H9 (cell line): ENCODE data around the gene SPC24. TPM values are rescaled to one million over a fixed set of nuclear protein-coding genes. Genes with fewer than 3 reads are reported as not detected.

Source experiments
- DNase-seq: peaks from one replicate; pipeline ENCODE4 v3.0.0-alpha.2; 2017
- H2AFZ ChIP-seq: one replicate; pipeline ENCODE4 v1.6.1; 2013; ENCODE audit warnings: mild to moderate bottlenecking, low read length, control low read depth, moderate library complexity
- H2AK5ac ChIP-seq: 2 replicates; pipeline ENCODE4 v1.6.1; 2013; ENCODE audit warnings: low read length, control low read depth, mixed read lengths; ENCODE audit not compliant: insufficient read length
- H2BK120ac ChIP-seq: one replicate; pipeline ENCODE4 v1.6.1; 2013; ENCODE audit warnings: low read depth, mild to moderate bottlenecking, low read length, control low read depth, inconsistent platforms; ENCODE audit not compliant: poor library complexity, severe bottlenecking
- H2BK12ac ChIP-seq: 2 replicates; pipeline ENCODE4 v1.6.1; 2013; ENCODE audit warnings: low read length, control low read depth, mixed read lengths, low read depth; ENCODE audit not compliant: insufficient read length
- H2BK15ac ChIP-seq: 2 replicates; pipeline ENCODE4 v1.6.1; 2013; ENCODE audit warnings: low read depth, low read length, control low read depth
- H2BK20ac ChIP-seq: one replicate; pipeline ENCODE4 v1.6.1; 2013; ENCODE audit warnings: low read depth, mild to moderate bottlenecking, low read length, control low read depth, inconsistent platforms; ENCODE audit not compliant: poor library complexity, severe bottlenecking
- H2BK5ac ChIP-seq: 2 replicates; pipeline ENCODE4 v1.6.1; 2013; ENCODE audit warnings: low read length, control low read depth, mixed read lengths; ENCODE audit not compliant: insufficient read length
- H3K14ac ChIP-seq: 2 replicates; pipeline ENCODE4 v1.6.1; 2013; ENCODE audit warnings: low read length, control low read depth; ENCODE audit not compliant: insufficient read depth
- H3K18ac ChIP-seq: 2 replicates; pipeline ENCODE4 v1.6.1; 2013; ENCODE audit warnings: low read depth, mild to moderate bottlenecking, mixed read lengths, low read length, control low read depth; ENCODE audit not compliant: insufficient read length
- H3K23ac ChIP-seq: 2 replicates; pipeline ENCODE4 v1.6.1; 2013; ENCODE audit warnings: low read length, control low read depth, mixed read lengths, low read depth; ENCODE audit not compliant: insufficient read length
- H3K23me2 ChIP-seq: 2 replicates; pipeline ENCODE4 v1.6.1; 2013; ENCODE audit warnings: low read depth, mild to moderate bottlenecking, mixed read lengths, low read length, control low read depth; ENCODE audit not compliant: insufficient read length, poor library complexity, severe bottlenecking
- H3K27ac ChIP-seq: 2 replicates; pipeline ENCODE4 v1.5.1; 2013; ENCODE audit warnings: low read length, control low read depth, mixed read lengths, low read depth; ENCODE audit not compliant: insufficient read length
- H3K27me3 ChIP-seq: 2 replicates; pipeline ENCODE4 v1.6.1; 2013; ENCODE audit warnings: low read length, control low read depth, inconsistent platforms; ENCODE audit not compliant: insufficient read depth
- H3K4ac ChIP-seq: 2 replicates; pipeline ENCODE4 v1.6.1; 2013; ENCODE audit warnings: low read depth, mild to moderate bottlenecking, control low read depth, inconsistent platforms, low read length, moderate library complexity
- H3K4me1 ChIP-seq: 2 replicates; pipeline ENCODE4 v1.6.1; 2013; ENCODE audit warnings: low read length, control low read depth, inconsistent platforms; ENCODE audit not compliant: insufficient read depth
- H3K4me2 ChIP-seq: 2 replicates; pipeline ENCODE4 v1.6.1; 2013; ENCODE audit warnings: low read length, control low read depth, mixed read lengths; ENCODE audit not compliant: insufficient read length, insufficient read depth
- H3K56ac ChIP-seq: 2 replicates; pipeline ENCODE4 v1.6.1; 2013; ENCODE audit warnings: low read depth, mild to moderate bottlenecking, mixed read lengths, low read length, control low read depth; ENCODE audit not compliant: insufficient read length
- H3K79me1 ChIP-seq: 2 replicates; pipeline ENCODE4 v1.6.1; 2013; ENCODE audit warnings: low read depth, mild to moderate bottlenecking, moderate library complexity, low read length, control low read depth, inconsistent platforms; ENCODE audit not compliant: insufficient read depth, poor library complexity, severe bottlenecking
- H3K79me2 ChIP-seq: 2 replicates; pipeline ENCODE4 v1.6.1; 2013; ENCODE audit warnings: low read length, control low read depth, inconsistent platforms; ENCODE audit not compliant: insufficient read depth
- H3K9ac ChIP-seq: 2 replicates; pipeline ENCODE4 v1.6.1; 2013; ENCODE audit warnings: low read length, control low read depth, mixed read lengths; ENCODE audit not compliant: insufficient read length; ENCODE audit errors: extremely low read depth
- H3K9me3 ChIP-seq: one replicate; pipeline ENCODE4 v1.6.1; 2013; ENCODE audit warnings: low read depth, low read length, inconsistent platforms; ENCODE audit not compliant: control insufficient read depth
- H3T11ph ChIP-seq: one replicate; pipeline ENCODE4 v1.6.1; 2013; ENCODE audit warnings: mild to moderate bottlenecking, low read length, control low read depth, inconsistent platforms
- H4K20me1 ChIP-seq: one replicate; pipeline ENCODE4 v1.6.1; 2013; ENCODE audit not compliant: control insufficient read depth, insufficient read length, insufficient read depth
- H4K5ac ChIP-seq: 2 replicates; pipeline ENCODE4 v1.6.1; 2013; ENCODE audit warnings: low read depth, mild to moderate bottlenecking, mixed read lengths, low read length, control low read depth; ENCODE audit not compliant: insufficient read length
- H4K8ac ChIP-seq: replicated peaks from 2 replicates; pipeline ENCODE4 v1.6.1; 2013; ENCODE audit warnings: low read length, control low read depth, mixed read lengths, low read depth; ENCODE audit not compliant: insufficient read length
- H4K91ac ChIP-seq: 2 replicates; pipeline ENCODE4 v1.6.1; 2013; ENCODE audit warnings: low read depth, mild to moderate bottlenecking, moderate library complexity, mixed read lengths, low read length, control low read depth; ENCODE audit not compliant: insufficient read length
- H3K27ac Mint-ChIP-seq, 3 experiments: 2 replicates in 2 of 3; 3 replicates in 1 of 3; pipeline ENCODE4 v1.8.0; 2020 to 2021; ENCODE audit warnings: mixed read lengths in 3 of 3, mild to moderate bottlenecking in 1 of 3, moderate library complexity in 1 of 3
- H3K27me3 Mint-ChIP-seq: 2 replicates; pipeline ENCODE4 v1.8.0; 2021; ENCODE audit warnings: low read depth, mild to moderate bottlenecking, moderate library complexity, mixed read lengths
- H3K36me3 Mint-ChIP-seq, 3 experiments: 2 replicates in 2 of 3; 3 replicates in 1 of 3; pipeline ENCODE4 v1.8.0; 2020 to 2021; ENCODE audit warnings: low read depth in 3 of 3, mixed read lengths in 3 of 3; ENCODE audit not compliant: insufficient read depth in 1 of 3
- H3K4me1 Mint-ChIP-seq, 2 experiments: 2 replicates each; pipeline ENCODE4 v1.8.0; 2020; ENCODE audit warnings: mixed read lengths in 2 of 2
- H3K4me3 Mint-ChIP-seq, 2 experiments: 2 replicates in 1 of 2; 3 replicates in 1 of 2; pipeline ENCODE4 v1.8.0; 2020 to 2021; ENCODE audit warnings: mild to moderate bottlenecking in 2 of 2, mixed read lengths in 2 of 2, moderate library complexity in 1 of 2
- H3K9me3 Mint-ChIP-seq, 2 experiments: 2 replicates in 1 of 2; 3 replicates in 1 of 2; pipeline ENCODE4 v1.8.0; 2020; ENCODE audit warnings: mild to moderate bottlenecking in 2 of 2, mixed read lengths in 2 of 2, moderate library complexity in 1 of 2
- WGBS: extraction: QIAGEN DNeasy Blood & Tissue Kit; methylation state at CpG from one replicate; pipeline ENCODE4 v1.1.7; 2013; ENCODE audit warnings: missing lambda C conversion rate, low lambda C conversion rate, mixed read lengths; ENCODE audit not compliant: insufficient read length; ENCODE audit errors: extremely low coverage; 5-methylcytosine and 5-hydroxymethylcytosine counted together
- total RNA-seq: library from RNA; stranded (reverse); gene quantifications from 2 replicates; pipeline ENCODE4 v1.2.1, GENCODE V29; 2021
- TF ChIP-seq, protein P1 (sequence below): fragments of 200-600 bp; sonication (generic); conservative IDR thresholded peaks from 3 replicates; pipeline ENCODE4 v1.8.0; 2021; ENCODE audit warnings: antibody characterized with exemption, mild to moderate bottlenecking

Gene SPC24
- total RNA-seq, 1 experiment from 2014 or later: 51.5 TPM

DNA sequence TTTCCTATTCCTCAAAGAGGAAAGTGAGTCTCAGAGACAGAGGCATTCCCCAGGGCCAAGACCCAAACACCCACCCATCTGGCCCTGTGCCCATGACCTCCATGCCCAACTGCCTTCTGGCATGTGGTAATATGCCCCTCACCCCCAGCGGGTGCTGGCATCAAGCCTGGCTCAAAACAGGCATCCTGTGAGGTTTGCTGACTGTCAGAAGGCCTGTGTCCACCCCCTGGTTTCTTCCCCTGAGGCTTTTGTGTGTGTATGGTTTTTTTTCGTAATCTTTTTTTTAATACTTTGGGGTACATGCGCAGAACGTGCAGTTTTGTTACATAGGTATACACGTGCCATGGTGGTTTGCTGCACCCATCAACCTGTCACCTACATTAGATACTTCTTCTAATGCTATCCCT, 49.4 kb upstream of the SPC24 start:
- Histone ChIP-seq H2AFZ (no peak overlapping the region), H4K5ac (no peak overlapping the region), H3K18ac (no peak overlapping the region), H4K20me1 (no peaks in the 10 kb centered on the region), H3K14ac (no peak overlapping the region), H2BK15ac (no peak overlapping the region), H3K56ac (no peak overlapping the region), H3K27ac (no peak overlapping the region), H3K27me3 (no peaks in the 10 kb centered on the region), H4K91ac (no peak overlapping the region), H3K79me2 (no peaks in the 10 kb centered on the region), H3K23ac (no peak overlapping the region), H2AK5ac (no peak overlapping the region), H3K4me1 (no peaks in the 10 kb centered on the region), H2BK120ac (no peak overlapping the region), H3K9me3 (no peaks in the 10 kb centered on the region), H3T11ph (no peak overlapping the region), H2BK20ac (no peak overlapping the region), H4K8ac (no peak overlapping the region), H3K4ac (no peak overlapping the region), H2BK5ac (no peak overlapping the region), H3K9ac (no peak overlapping the region), H3K79me1 (no peaks in the 10 kb centered on the region), H3K4me2 (no peak overlapping the region), H2BK12ac (no peak overlapping the region), H3K23me2 (no peaks in the 10 kb centered on the region)
- DNase-seq: no peak
- TF ChIP-seq, protein P1, sequence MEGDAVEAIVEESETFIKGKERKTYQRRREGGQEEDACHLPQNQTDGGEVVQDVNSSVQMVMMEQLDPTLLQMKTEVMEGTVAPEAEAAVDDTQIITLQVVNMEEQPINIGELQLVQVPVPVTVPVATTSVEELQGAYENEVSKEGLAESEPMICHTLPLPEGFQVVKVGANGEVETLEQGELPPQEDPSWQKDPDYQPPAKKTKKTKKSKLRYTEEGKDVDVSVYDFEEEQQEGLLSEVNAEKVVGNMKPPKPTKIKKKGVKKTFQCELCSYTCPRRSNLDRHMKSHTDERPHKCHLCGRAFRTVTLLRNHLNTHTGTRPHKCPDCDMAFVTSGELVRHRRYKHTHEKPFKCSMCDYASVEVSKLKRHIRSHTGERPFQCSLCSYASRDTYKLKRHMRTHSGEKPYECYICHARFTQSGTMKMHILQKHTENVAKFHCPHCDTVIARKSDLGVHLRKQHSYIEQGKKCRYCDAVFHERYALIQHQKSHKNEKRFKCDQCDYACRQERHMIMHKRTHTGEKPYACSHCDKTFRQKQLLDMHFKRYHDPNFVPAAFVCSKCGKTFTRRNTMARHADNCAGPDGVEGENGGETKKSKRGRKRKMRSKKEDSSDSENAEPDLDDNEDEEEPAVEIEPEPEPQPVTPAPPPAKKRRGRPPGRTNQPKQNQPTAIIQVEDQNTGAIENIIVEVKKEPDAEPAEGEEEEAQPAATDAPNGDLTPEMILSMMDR: no peak
- H3K27ac Mint-ChIP-seq: no peak overlapping the region
- H3K4me3 Mint-ChIP-seq: no peak overlapping the region
- H3K36me3 Mint-ChIP-seq: peaks cover 0 to 35% (median 19%) of the 10 kb centered on the region in 3 experiments; a peak in 5 of 7 replicates
- no CpG with 5 or more reads among the region's 5 CpGs for WGBS
- H3K4me1 Mint-ChIP-seq: peaks cover 3 to 7% of the 10 kb centered on the region in 2 experiments; a peak in 3 of 4 replicates
- no peaks in the 10 kb centered on the region for H3K9me3 Mint-ChIP-seq
- no peaks in the 10 kb centered on the region for H3K27me3 Mint-ChIP-seq
